Osteocyte (in vitro differentiated cells): ENCODE results near the gene TP53I11. TPM values are rescaled to one million over a fixed set of nuclear protein-coding genes. Genes with fewer than 3 reads are reported as not detected.

Experiments used
- DNase-seq: peaks from one replicate; pipeline ENCODE4 v3.0.0; 2021; ENCODE audit warnings: mixed read lengths; ENCODE audit not compliant: unreplicated experiment; ENCODE audit errors: extremely low spot score
- H3K27ac Mint-ChIP-seq: one replicate; pipeline ENCODE4 v1.8.0; 2021; ENCODE audit warnings: mild to moderate bottlenecking, mixed read lengths; ENCODE audit not compliant: unreplicated experiment
- H3K27me3 Mint-ChIP-seq: one replicate; pipeline ENCODE4 v1.8.0; 2021; ENCODE audit warnings: mixed read lengths; ENCODE audit not compliant: unreplicated experiment
- H3K36me3 Mint-ChIP-seq: one replicate; pipeline ENCODE4 v1.8.0; 2021; ENCODE audit warnings: mixed read lengths; ENCODE audit not compliant: unreplicated experiment
- H3K4me1 Mint-ChIP-seq: one replicate; pipeline ENCODE4 v1.8.0; 2021; ENCODE audit warnings: mixed read lengths; ENCODE audit not compliant: unreplicated experiment
- H3K4me3 Mint-ChIP-seq: one replicate; pipeline ENCODE4 v1.8.0; 2021; ENCODE audit warnings: mild to moderate bottlenecking, moderate library complexity, mixed read lengths; ENCODE audit not compliant: unreplicated experiment
- H3K9me3 Mint-ChIP-seq: one replicate; pipeline ENCODE4 v1.8.0; 2021; ENCODE audit warnings: mixed read lengths; ENCODE audit not compliant: unreplicated experiment
- CTCF ChIP-seq: fragments of 200-600 bp; sonication (generic); IDR thresholded peaks from 2 replicates; pipeline ENCODE4 v1.5.0; 2021; ENCODE audit warnings: antibody characterized with exemption, mild to moderate bottlenecking, moderate library complexity
- total RNA-seq: library from RNA; stranded (reverse); gene quantifications from 2 replicates; pipeline ENCODE4 v1.2.1, GENCODE V29; 2021

TP53I11 gene
- total RNA-seq, 1 donor from 2014 or later: 159 TPM

DNA sequence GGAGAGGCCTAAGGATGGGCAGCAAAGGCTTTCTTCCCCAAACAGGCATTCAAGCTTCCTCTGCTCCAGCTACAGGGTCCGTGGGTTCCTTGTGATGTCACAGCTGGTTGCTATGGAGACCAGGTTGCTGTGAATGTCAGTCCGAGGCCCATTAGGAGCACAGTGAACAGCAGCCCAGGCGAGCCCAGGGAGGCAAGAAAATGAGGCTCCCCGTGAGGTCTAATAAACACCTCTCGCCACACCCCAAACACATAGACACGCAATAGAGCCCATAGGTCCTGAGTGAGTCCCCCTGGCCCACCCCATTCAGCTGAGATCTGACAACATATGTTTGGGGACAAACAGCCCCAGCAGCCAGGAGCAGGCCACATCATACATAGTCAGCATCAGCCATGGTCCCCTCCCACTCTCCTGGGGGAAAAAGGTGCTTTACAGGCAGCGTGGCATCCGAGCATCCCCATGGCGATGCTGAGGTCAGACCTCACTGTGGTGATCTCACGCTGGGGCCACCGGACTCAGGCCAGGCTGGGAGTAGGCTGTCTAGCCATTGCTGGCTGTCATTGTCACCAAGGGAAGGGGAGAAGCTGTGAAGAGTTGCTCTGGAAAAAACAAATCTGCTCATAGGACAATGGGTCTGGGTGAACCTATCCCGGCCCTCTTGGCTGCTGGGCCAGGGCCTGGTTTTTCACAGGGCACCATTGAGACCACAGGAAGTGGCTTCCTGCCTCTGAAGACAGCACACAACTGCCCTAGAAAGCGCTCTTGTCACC is 23.1 kb upstream of the TP53I11 start:
- no peak for DNase-seq
- Mint-ChIP-seq H3K36me3 (no peaks in the 10 kb centered on the region), H3K4me3 (no peak overlapping the region), H3K4me1 (no peaks in the 10 kb centered on the region), H3K27ac (no peak overlapping the region), H3K27me3 (no peaks in the 10 kb centered on the region), H3K9me3 (no peaks in the 10 kb centered on the region)
- no peak for TF ChIP-seq CTCF

- DNase-seq: no peak
- Mint-ChIP-seq H3K27me3 (no peaks in the 10 kb centered on the region), H3K36me3 (no peaks in the 10 kb centered on the region), H3K4me1 (no peaks in the 10 kb centered on the region), H3K4me3 (no peak overlapping the region), H3K27ac (no peak overlapping the region), H3K9me3 (no peaks in the 10 kb centered on the region)
- no peak for TF ChIP-seq CTCF
Observed at GRCh38 chr11:44972746-44973435, 22.2 kb upstream of the TP53I11 start.

DNA sequence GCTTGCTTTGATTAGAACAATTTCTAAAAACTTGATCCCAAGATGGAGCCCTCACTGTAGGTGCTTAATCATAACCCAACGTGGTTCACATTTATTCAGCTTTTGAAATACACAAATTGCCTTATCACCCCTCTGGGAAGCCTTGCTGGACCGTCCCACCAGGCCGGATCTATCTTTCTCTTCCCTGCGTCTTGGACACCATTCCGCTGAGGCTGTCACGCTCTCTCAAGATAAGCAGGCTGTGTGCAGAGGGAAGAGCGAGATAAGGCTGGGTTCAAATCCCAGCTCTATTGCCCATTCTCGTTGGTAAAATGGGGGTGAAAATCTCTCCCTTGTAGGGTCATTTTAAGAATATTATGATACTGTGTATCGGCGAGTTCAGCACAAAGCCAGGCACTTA is 20.5 kb upstream of the TP53I11 start:
- Mint-ChIP-seq H3K27ac (no peak overlapping the region), H3K36me3 (no peaks in the 10 kb centered on the region), H3K9me3 (no peaks in the 10 kb centered on the region), H3K4me1 (no peaks in the 10 kb centered on the region), H3K27me3 (no peaks in the 10 kb centered on the region), H3K4me3 (no peak overlapping the region)
- DNase-seq: no peak
- TF ChIP-seq CTCF: no peak

- no peak for DNase-seq
- H3K4me1 Mint-ChIP-seq: no peaks in the 10 kb centered on the region
- H3K27me3 Mint-ChIP-seq: no peaks in the 10 kb centered on the region
- no peak for TF ChIP-seq CTCF
- H3K36me3 Mint-ChIP-seq: no peaks in the 10 kb centered on the region
- no peaks in the 10 kb centered on the region for H3K9me3 Mint-ChIP-seq
- H3K27ac Mint-ChIP-seq: no peak overlapping the region
- H3K4me3 Mint-ChIP-seq: no peak overlapping the region
Observed at GRCh38 chr11:44970293-44970692, 19.6 kb upstream of the TP53I11 start.

- DNase-seq: no peak
- H3K4me3 Mint-ChIP-seq: no peak overlapping the region
Observed at GRCh38 chr11:44969651-44970252, 19.1 kb upstream of the TP53I11 start.

More at GRCh38 chr11:44969651-44970252, 19.1 kb upstream of the TP53I11 start:
- no peak for TF ChIP-seq CTCF
- H3K9me3 Mint-ChIP-seq: no peaks in the 10 kb centered on the region
- no peaks in the 10 kb centered on the region for H3K4me1 Mint-ChIP-seq
- no peak overlapping the region for H3K27ac Mint-ChIP-seq
- no peaks in the 10 kb centered on the region for H3K36me3 Mint-ChIP-seq
- H3K27me3 Mint-ChIP-seq: no peaks in the 10 kb centered on the region
